Osteocyte (in vitro differentiated cells): ENCODE results near the gene PPP6R2. TPM values are rescaled to one million over a fixed set of nuclear protein-coding genes. Genes with fewer than 3 reads are reported as not detected.
"Not testable (repeated sequence)": the region's sequence is repeated elsewhere in the genome, so short reads cannot be mapped to it uniquely, and the experiment has no call there.

Experiments
- DNase-seq: peaks from one replicate; pipeline ENCODE4 v3.0.0; 2021; ENCODE audit warnings: mixed read lengths; ENCODE audit not compliant: unreplicated experiment; ENCODE audit errors: extremely low spot score
- H3K27ac Mint-ChIP-seq: one replicate; pipeline ENCODE4 v1.8.0; 2021; ENCODE audit warnings: mild to moderate bottlenecking, mixed read lengths; ENCODE audit not compliant: unreplicated experiment
- H3K27me3 Mint-ChIP-seq: one replicate; pipeline ENCODE4 v1.8.0; 2021; ENCODE audit warnings: mixed read lengths; ENCODE audit not compliant: unreplicated experiment
- H3K36me3 Mint-ChIP-seq: one replicate; pipeline ENCODE4 v1.8.0; 2021; ENCODE audit warnings: mixed read lengths; ENCODE audit not compliant: unreplicated experiment
- H3K4me1 Mint-ChIP-seq: one replicate; pipeline ENCODE4 v1.8.0; 2021; ENCODE audit warnings: mixed read lengths; ENCODE audit not compliant: unreplicated experiment
- H3K4me3 Mint-ChIP-seq: one replicate; pipeline ENCODE4 v1.8.0; 2021; ENCODE audit warnings: mild to moderate bottlenecking, moderate library complexity, mixed read lengths; ENCODE audit not compliant: unreplicated experiment
- H3K9me3 Mint-ChIP-seq: one replicate; pipeline ENCODE4 v1.8.0; 2021; ENCODE audit warnings: mixed read lengths; ENCODE audit not compliant: unreplicated experiment
- CTCF ChIP-seq: fragments of 200-600 bp; sonication (generic); IDR thresholded peaks from 2 replicates; pipeline ENCODE4 v1.5.0; 2021; ENCODE audit warnings: antibody characterized with exemption, mild to moderate bottlenecking, moderate library complexity
- total RNA-seq: library from RNA; stranded (reverse); gene quantifications from 2 replicates; pipeline ENCODE4 v1.2.1, GENCODE V29; 2021

PPP6R2 gene
- total RNA-seq, 1 donor from 2014 or later, result 62.6 TPM

DNA sequence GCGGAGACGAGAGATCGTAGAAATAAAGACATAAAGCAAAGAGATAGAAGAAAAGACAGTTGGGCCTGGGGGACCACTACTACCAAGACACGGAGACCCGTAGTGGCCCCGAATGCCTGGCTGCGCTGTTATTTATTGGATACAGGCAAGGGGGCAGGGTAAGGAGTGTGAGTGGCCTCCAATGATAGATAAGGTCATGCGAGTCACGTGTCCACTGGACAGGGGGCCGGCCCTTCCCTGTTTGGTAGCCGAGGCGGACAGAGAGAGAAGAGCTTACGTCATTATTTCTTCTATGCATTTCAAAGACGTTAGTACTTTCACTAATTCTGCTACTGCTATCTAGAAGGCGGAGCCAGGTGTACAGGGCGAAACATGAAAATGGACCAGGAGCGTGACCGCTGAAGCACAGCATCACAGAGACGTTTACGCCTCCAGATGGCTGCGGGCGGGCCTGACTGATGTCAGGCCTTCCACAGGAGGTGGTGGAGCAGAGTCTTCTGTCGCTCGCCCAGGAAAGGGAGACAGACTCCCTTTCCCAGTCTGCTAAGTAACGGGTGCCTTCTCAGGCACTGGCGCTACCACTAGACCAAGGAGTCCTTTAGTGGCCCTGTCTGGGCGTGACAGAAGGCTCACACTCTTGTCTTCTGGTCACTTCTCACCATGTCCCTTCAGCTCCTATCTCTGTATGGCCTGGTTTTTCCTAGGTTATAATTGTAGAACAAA, 24.8 kb downstream of the PPP6R2 start:
- Mint-ChIP-seq H3K27me3 (no peaks in the 10 kb centered on the region), H3K4me1 (peaks cover 10% of the 10 kb centered on the region), H3K36me3 (peaks cover 9% of the 10 kb centered on the region), H3K9me3 (no peaks in the 10 kb centered on the region), H3K4me3 (no peak overlapping the region), H3K27ac (no peak overlapping the region)
- TF ChIP-seq CTCF, result no peak
- DNase-seq, result no peak

- Mint-ChIP-seq H3K27ac (no peak overlapping the region), H3K36me3 (peaks cover 14% of the 10 kb centered on the region), H3K9me3 (no peaks in the 10 kb centered on the region), H3K4me1 (peaks cover 6% of the 10 kb centered on the region), H3K27me3 (no peaks in the 10 kb centered on the region), H3K4me3 (no peak overlapping the region)
- DNase-seq, result no peak
- no peak for TF ChIP-seq CTCF
Observed at GRCh38 chr22:50371101-50371648, 28.0 kb downstream of the PPP6R2 start.

DNA sequence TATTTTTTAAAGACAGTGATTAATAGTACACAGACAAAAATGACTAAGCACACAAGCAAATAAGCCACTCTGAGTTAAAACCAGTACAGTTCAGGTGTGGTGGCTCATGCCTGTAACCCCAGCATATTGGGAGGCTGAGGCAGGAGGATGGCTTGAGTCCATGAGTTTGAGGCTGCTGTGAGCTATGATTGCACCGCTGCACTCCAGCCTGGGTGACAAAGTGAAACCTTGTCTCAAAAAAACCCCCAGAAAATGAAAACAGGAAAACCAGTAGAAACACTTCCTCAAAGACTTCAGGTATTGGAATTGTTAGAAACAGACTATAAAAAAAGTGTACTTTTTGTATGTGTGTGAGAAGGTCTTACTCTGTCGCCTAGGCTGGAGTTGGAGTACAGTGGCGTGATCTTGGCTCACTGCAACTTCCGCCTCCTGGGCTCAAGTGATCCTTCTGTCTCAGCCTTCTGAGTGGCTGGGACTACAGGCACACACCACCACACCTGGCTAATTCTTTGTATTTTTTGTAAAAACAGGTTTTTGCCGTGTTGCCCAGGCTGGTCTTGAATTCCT, 33.0 kb downstream of the PPP6R2 start:
- H3K4me3 Mint-ChIP-seq, result no peak overlapping the region
- TF ChIP-seq CTCF, result no peak
- no peak for DNase-seq
- peaks cover 31% of the 10 kb centered on the region for H3K36me3 Mint-ChIP-seq
- H3K27me3 Mint-ChIP-seq, result no peaks in the 10 kb centered on the region
- H3K4me1 Mint-ChIP-seq, result no peaks in the 10 kb centered on the region
- H3K27ac Mint-ChIP-seq, result no peak overlapping the region
- H3K9me3 Mint-ChIP-seq, result no peaks in the 10 kb centered on the region

GRCh38 chr22:50381021-50381555, 38.0 kb downstream of the PPP6R2 start:
- H3K36me3 Mint-ChIP-seq, result peaks cover 19% of the 10 kb centered on the region
- H3K27me3 Mint-ChIP-seq, DNase-seq, H3K27ac Mint-ChIP-seq, H3K4me1 Mint-ChIP-seq, H3K4me3 Mint-ChIP-seq, H3K9me3 Mint-ChIP-seq: not testable (repeated sequence)

- no peak for DNase-seq
- H3K27me3 Mint-ChIP-seq, result no peaks in the 10 kb centered on the region
- H3K27ac Mint-ChIP-seq, result peak overlapping the region; percentile 31
- TF ChIP-seq CTCF, result no peak
- H3K36me3 Mint-ChIP-seq, result peaks cover 27% of the 10 kb centered on the region
- no peak overlapping the region for H3K4me3 Mint-ChIP-seq
- H3K9me3 Mint-ChIP-seq, result no peaks in the 10 kb centered on the region
- H3K4me1 Mint-ChIP-seq, result peaks cover 10% of the 10 kb centered on the region
Observed at GRCh38 chr22:50396751-50397370, 53.7 kb downstream of the PPP6R2 start.

GRCh38 chr22:50397371-50398060, 54.4 kb downstream of the PPP6R2 start:
- H3K27me3 Mint-ChIP-seq, H3K9me3 Mint-ChIP-seq, H3K4me3 Mint-ChIP-seq, DNase-seq, H3K4me1 Mint-ChIP-seq: not testable (repeated sequence)
- H3K36me3 Mint-ChIP-seq, result peaks cover 26% of the 10 kb centered on the region
- H3K27ac Mint-ChIP-seq, result peak overlapping the region; percentile 25
